Dermis microvascular lymphatic vessel endothelial cell (primary cell): ENCODE data around the gene HOXC12. TPM values are rescaled to one million over a fixed set of nuclear protein-coding genes. Genes with fewer than 3 reads are reported as not detected.

Source experiments
- DNase-seq, 2 donors: peaks; one replicate each; pipeline versions ENCODE4 v3.0.0 to v3.0.0-alpha.2; 2010; ENCODE audit warnings: low read depth in 2 of 2
- total RNA-seq: library from RNA; depleted of rRNA; stranded (reverse); fragments of >200 nt; gene quantifications from 2 replicates; pipeline ENCODE4 v1.2.1, GENCODE V29; 2014

The HOXC12 gene
- total RNA-seq, 1 donor from 2014 or later, result not detected

DNA sequence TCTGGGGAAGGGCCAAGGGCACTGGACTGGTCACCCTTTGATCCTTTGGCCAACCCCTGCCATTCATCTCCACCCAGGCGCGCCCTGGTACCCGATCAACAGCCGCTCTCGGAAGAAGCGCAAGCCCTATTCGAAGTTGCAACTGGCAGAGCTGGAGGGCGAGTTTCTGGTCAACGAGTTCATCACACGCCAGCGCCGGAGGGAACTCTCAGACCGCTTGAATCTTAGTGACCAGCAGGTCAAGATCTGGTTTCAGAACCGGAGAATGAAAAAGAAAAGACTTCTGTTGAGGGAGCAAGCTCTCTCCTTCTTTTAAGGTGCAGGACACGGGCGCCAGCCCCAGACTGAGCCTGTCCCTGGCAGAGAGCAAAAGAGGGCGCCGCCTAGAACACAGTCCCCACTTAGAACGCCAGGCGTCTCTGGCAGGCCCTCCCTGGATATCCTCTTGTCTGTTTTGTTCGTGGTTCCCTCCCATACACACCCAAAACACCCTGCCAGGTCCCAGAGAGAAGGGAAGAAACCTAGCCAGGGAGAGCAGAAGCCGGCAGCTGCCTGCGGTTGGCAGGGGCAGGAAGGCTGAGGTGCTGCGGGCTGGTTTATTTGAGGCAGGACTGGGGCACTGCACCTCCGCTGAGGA lies 1.7 kb downstream of the HOXC12 start:
- no peak for DNase-seq

- no peak for DNase-seq
These were observed 2.3 kb downstream of the HOXC12 start for GRCh38 chr12:53956914-53957536.

GRCh38 chr12:53958128-53958527 lies 3.4 kb downstream of the HOXC12 start:
- DNase-seq, result no peak

GRCh38 chr12:53959314-53959713 lies 4.6 kb downstream of the HOXC12 start:
- DNase-seq, result no peak

GRCh38 chr12:53960187-53961024 lies 5.7 kb downstream of the HOXC12 start:
- no peak for DNase-seq

DNA sequence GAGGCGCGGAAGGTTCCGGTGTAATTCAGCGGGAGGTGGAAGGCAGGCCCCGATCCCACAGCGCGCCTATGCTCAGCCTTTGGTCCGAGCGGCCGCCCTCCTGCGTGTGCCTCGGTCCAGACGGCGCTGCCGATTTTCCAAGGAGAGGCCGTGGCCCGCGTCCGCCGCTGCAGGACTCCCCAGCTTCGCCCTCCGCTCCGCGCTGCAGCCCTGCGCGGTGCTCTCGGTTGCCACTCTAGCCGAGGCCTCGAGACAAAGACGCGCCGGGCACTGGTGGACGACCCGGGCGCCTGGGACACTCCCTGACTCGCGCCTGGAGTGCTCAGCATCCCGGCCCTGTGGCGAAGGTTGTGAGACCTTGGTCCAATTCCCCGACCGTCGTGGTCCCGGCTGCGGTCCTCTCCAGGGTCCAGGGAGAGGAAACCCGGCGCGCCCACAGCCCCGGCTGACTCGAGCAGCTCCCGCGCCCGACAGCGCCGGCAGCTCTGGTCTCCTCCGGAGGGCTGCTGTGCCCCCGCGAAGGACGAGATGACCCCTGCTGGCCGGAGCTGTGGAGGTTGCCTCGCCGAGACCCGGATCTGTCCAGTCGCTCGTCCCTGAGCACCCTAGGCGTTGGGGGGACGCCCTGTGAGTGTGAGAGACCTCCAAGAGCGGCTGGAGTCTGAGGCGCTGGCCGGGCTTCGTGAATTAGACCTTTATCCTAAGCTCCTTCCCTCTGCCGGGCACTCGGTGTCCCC lies 6.5 kb downstream of the HOXC12 start:
- no peak for DNase-seq

DNA sequence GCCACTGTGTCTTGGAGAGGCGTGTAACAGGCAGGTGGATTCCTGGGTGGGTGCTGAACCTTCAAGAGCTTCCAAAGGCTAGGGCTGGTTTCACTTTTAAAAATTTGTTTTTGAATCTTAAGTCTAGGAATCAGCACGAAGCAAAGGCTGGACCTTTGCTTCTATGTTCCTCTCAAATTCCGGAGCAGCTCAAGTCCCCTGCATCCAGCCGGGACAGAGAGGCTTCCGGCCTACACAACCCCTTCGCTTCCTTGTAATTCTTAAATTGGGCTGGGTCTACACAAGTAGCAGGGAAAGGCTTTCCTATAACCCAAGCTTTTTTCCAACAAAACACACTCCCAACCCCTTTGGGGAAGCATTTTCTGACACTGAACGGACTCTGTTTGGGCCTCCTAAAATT lies 8.3 kb downstream of the HOXC12 start:
- no peak for DNase-seq

GRCh38 chr12:53963434-53964314 lies 9.0 kb downstream of the HOXC12 start:
- no peak for DNase-seq

DNA sequence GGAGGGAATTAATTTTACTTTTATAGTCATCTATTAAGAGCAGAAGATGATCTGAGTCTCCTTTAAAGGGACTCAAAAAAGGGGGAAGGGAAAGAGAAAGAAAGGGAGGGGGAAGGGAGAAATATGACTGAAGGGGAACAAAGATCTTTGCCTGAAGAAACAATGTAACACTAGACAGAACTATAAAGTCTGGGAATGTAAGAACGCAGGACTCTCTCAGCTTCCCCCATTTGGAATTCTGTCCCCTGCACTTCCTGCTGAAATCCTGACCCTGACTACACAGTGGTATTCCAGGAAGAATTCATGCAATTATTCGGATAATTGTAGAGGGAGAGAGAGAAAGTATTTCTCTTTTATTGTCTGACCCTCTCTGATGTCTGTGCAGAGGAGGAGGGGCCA lies 9.6 kb downstream of the HOXC12 start:
- DNase-seq, result no peak

GRCh38 chr12:53965281-53966084 lies 10.8 kb downstream of the HOXC12 start:
- DNase-seq, result no peak

GRCh38 chr12:53966085-53966384 lies 11.3 kb downstream of the HOXC12 start:
- no peak for DNase-seq

- no peak for DNase-seq
These were observed 11.9 kb downstream of the HOXC12 start for GRCh38 chr12:53966385-53967133.

DNA sequence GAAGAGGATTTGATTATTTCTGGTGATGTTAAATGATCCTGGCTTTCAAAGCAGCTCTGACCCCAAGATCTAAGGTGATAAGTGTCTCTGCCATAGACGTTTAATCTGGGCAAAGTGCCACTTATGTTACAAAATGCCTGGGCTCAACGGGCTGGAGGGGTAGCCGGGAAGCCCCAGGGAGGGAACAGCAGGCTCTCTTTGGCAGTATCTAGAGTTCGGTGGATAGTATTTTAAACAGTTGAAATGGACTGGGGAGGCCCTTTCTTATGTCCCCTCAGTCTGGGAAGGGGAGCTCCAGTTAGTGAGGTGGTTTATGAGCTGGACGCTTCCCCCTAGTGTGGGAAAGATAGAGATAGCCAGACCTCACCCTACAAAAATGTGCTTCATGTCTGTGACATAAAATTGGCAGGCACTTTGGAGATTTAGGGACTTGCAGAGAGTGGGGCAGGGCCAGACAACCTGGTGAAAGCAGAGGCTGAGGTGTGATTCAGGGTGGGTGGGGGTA lies 12.8 kb downstream of the HOXC12 start:
- no peak for DNase-seq

DNA sequence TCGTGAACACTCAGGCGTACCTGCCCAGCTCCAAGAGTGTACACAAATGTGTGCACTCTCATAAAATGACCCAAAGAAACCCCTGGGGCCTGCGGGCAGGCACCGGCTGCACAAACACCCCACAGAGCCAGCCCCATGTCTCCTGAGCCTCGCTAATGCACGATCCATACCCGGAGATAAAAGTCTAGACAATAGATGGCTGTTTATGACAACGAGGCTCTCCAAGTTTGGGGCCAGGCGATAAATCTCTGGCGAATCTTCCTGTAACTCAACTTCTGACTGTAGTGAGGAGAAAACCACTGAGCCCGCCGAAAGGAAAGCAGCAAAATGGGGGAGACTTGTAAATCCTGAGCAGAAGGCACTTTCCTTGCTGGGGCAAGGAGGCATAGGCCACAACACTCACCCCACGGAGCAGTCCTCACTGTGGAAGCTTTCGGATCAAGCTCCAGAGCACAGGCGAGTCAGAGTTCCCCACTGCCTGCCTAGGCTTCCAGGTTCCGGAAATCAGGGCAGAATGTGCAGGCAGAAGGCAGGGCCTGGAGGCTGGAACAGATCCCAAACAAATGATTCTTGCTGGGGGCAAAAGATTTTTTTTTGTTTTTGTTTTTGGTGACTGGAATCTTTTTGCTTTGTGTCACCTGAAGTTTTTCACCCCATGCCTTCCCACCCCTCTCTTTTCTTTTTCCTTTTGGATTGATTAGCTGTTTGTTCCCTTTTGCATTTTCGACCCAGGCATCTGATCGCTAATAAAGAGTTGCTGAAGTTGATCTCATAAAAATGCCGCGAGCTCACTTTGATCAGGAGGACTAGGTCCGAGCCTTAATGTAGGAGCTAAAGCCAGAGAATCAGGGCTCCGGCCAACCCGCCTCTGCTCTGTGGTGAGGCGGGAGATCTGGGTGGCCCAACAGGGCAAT lies 13.8 kb downstream of the HOXC12 start:
- DNase-seq, result no peak

- DNase-seq, result no peak
These were observed 15.0 kb downstream of the HOXC12 start for GRCh38 chr12:53969588-53970259.

- DNase-seq, result no peak
These were observed 15.7 kb downstream of the HOXC12 start for GRCh38 chr12:53970451-53970850.

- DNase-seq, result no peak
These were observed 16.4 kb downstream of the HOXC12 start for GRCh38 chr12:53971129-53971528.

DNA sequence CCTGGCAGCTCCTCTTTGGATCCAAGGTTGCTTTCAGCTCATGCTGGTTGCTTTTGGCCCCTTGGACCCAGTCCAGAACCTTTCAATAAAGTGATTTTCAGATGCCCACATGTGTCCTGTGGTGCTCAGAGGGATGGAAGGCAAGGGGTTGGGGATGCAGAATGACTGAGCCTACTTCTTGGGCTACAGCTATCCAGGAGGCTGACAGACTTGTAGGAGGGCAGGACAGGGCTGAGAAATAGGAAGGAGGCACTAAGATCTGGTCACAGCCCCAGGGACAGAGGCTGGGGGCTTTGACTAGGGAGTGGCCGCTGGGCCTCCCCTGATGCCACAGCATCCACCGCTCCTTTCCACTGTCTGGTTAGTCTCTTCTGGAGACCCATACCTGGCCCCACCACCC lies 17.0 kb downstream of the HOXC12 start:
- DNase-seq, result no peak
